Neuronal stem cell (in vitro differentiated cells): ENCODE measurements around the gene MTTP.

Experiments
- DNase-seq: peaks from one replicate; pipeline ENCODE4 v3.0.0-alpha.2; 2013; ENCODE audit warnings: low spot score
- H2AFZ ChIP-seq: one replicate; pipeline ENCODE4 v1.6.1; 2013; ENCODE audit warnings: mild to moderate bottlenecking, low read length, inconsistent platforms
- H2AK5ac ChIP-seq: 2 replicates; pipeline ENCODE4 v1.6.1; 2013; ENCODE audit warnings: low read depth, mild to moderate bottlenecking, inconsistent platforms, low read length, moderate library complexity, mixed read lengths
- H2BK120ac ChIP-seq: 2 replicates; pipeline ENCODE4 v1.6.1; 2013; ENCODE audit warnings: low read depth, mild to moderate bottlenecking, inconsistent platforms, low read length, moderate library complexity, mixed read lengths
- H2BK12ac ChIP-seq: one replicate; pipeline ENCODE4 v1.6.1; 2013; ENCODE audit warnings: low read length, inconsistent platforms
- H2BK15ac ChIP-seq: 2 replicates; pipeline ENCODE4 v1.6.1; 2013; ENCODE audit warnings: mild to moderate bottlenecking, low read length, inconsistent platforms, mixed read lengths
- H2BK5ac ChIP-seq: one replicate; pipeline ENCODE4 v1.6.1; 2013; ENCODE audit warnings: inconsistent platforms, mild to moderate bottlenecking, low read length, moderate library complexity
- H3K14ac ChIP-seq: one replicate; pipeline ENCODE4 v1.6.1; 2013; ENCODE audit warnings: low read length, inconsistent platforms
- H3K18ac ChIP-seq: 2 replicates; pipeline ENCODE4 v1.6.1; 2013; ENCODE audit warnings: low read length, inconsistent platforms
- H3K23ac ChIP-seq: 2 replicates; pipeline ENCODE4 v1.6.1; 2013; ENCODE audit warnings: low read depth, mild to moderate bottlenecking, mixed read lengths, low read length, inconsistent platforms; ENCODE audit not compliant: poor library complexity
- H3K27ac ChIP-seq: replicated peaks from 3 replicates; pipeline ENCODE4 v1.5.1; 2013; ENCODE audit warnings: low read length, inconsistent platforms
- H3K27me3 ChIP-seq, 3 experiments: 2 replicates each; pipeline ENCODE4 v1.6.1; 2013; ENCODE audit warnings: low read length in 3 of 3, mild to moderate bottlenecking in 2 of 3, inconsistent platforms in 1 of 3, low read depth in 1 of 3, mixed read lengths in 1 of 3, moderate library complexity in 1 of 3; ENCODE audit not compliant: control insufficient read depth in 3 of 3, insufficient read depth in 3 of 3
- H3K36me3 ChIP-seq, 2 donors: replicated peaks in 1 of 2; 2 replicates each; pipeline ENCODE4 v1.6.1; 2013; ENCODE audit warnings: low read length in 2 of 2; ENCODE audit not compliant: control insufficient read depth in 2 of 2, insufficient read depth in 2 of 2
- H3K4ac ChIP-seq: 2 replicates; pipeline ENCODE4 v1.6.1; 2013; ENCODE audit warnings: inconsistent platforms, mild to moderate bottlenecking, low read length, moderate library complexity
- H3K4me1 ChIP-seq, 2 donors: 1 replicate in 1 of 2; 2 replicates in 1 of 2; pipeline ENCODE4 v1.6.1; 2013; ENCODE audit warnings: low read length in 2 of 2, low read depth in 1 of 2; ENCODE audit not compliant: control insufficient read depth in 2 of 2, insufficient read depth in 1 of 2
- H3K4me2 ChIP-seq: one replicate; pipeline ENCODE4 v1.6.1; 2013; ENCODE audit warnings: mild to moderate bottlenecking, low read length, inconsistent platforms; ENCODE audit not compliant: insufficient read depth, poor library complexity, severe bottlenecking
- H3K4me3 ChIP-seq, 2 donors: 2 replicates each; pipeline ENCODE4 v1.5.1; 2013; ENCODE audit warnings: low read length in 2 of 2, mild to moderate bottlenecking in 2 of 2, inconsistent platforms in 1 of 2, moderate library complexity in 1 of 2
- H3K79me1 ChIP-seq: one replicate; pipeline ENCODE4 v1.6.1; 2013; ENCODE audit warnings: low read depth, mild to moderate bottlenecking, inconsistent platforms, low read length, moderate library complexity
- H3K9ac ChIP-seq: one replicate; pipeline ENCODE4 v1.6.1; 2013; ENCODE audit warnings: mild to moderate bottlenecking, low read depth, low read length, inconsistent platforms; ENCODE audit not compliant: poor library complexity
- H3K9me3 ChIP-seq, 2 donors: replicated peaks in 1 of 2; 2 replicates each; pipeline versions ENCODE3 to v1.6.1; 2013; ENCODE audit warnings: low read length in 2 of 2, mild to moderate bottlenecking in 2 of 2, inconsistent platforms in 1 of 2, low read depth in 1 of 2, mixed read lengths in 1 of 2, moderate library complexity in 1 of 2; ENCODE audit not compliant: control insufficient read depth in 2 of 2, insufficient read depth in 1 of 2
- H4K8ac ChIP-seq: one replicate; pipeline ENCODE4 v1.6.1; 2013; ENCODE audit warnings: low read depth, mild to moderate bottlenecking, inconsistent platforms, low read length, moderate library complexity
- H4K91ac ChIP-seq: one replicate; pipeline ENCODE4 v1.6.1; 2013; ENCODE audit warnings: low read length, low read depth, mild to moderate bottlenecking, inconsistent platforms; ENCODE audit not compliant: poor library complexity
- WGBS, 2 donors: extraction: QIAGEN DNeasy Blood & Tissue Kit; methylation state at CpG; one replicate each; pipeline ENCODE4 v1.1.7; 2013; ENCODE audit warnings: missing lambda C conversion rate in 2 of 2, mixed read lengths in 1 of 2; ENCODE audit not compliant: insufficient read length in 2 of 2, insufficient replicate concordance in 1 of 2; ENCODE audit errors: extremely low coverage in 2 of 2; 5-methylcytosine and 5-hydroxymethylcytosine counted together

The MTTP gene

GRCh38 chr4:99586322-99586721, 11.7 kb downstream of the MTTP start:
- no peak overlapping the region for H3K18ac ChIP-seq
- no peak overlapping the region for H2BK120ac ChIP-seq
- no peak overlapping the region for H4K8ac ChIP-seq
- no CpG with 5 or more reads among the region's 2 CpGs for WGBS, 2 donors
- H3K23ac ChIP-seq = no peak overlapping the region
- no peak overlapping the region for H2BK12ac ChIP-seq
- no peaks in the 10 kb centered on the region for H3K4me1 ChIP-seq
- no peaks in the 10 kb centered on the region for H3K27me3 ChIP-seq
- no peak overlapping the region for H2AFZ ChIP-seq
- H2BK15ac ChIP-seq = no peak overlapping the region
- no peaks in the 10 kb centered on the region for H3K79me1 ChIP-seq
- H3K36me3 ChIP-seq = peaks cover 0 to 36% of the 10 kb centered on the region in 2 donors
- no peak overlapping the region for H3K27ac ChIP-seq
- H3K4me2 ChIP-seq = no peak overlapping the region
- no peak overlapping the region for H3K9ac ChIP-seq
- no peaks in the 10 kb centered on the region for H3K9me3 ChIP-seq
- no peak for DNase-seq
- no peak overlapping the region for H2AK5ac ChIP-seq
- no peak overlapping the region for H4K91ac ChIP-seq
- H3K4me3 ChIP-seq = no peak overlapping the region
- H3K4ac ChIP-seq = no peak overlapping the region
- no peak overlapping the region for H2BK5ac ChIP-seq
- H3K14ac ChIP-seq = no peak overlapping the region

DNA sequence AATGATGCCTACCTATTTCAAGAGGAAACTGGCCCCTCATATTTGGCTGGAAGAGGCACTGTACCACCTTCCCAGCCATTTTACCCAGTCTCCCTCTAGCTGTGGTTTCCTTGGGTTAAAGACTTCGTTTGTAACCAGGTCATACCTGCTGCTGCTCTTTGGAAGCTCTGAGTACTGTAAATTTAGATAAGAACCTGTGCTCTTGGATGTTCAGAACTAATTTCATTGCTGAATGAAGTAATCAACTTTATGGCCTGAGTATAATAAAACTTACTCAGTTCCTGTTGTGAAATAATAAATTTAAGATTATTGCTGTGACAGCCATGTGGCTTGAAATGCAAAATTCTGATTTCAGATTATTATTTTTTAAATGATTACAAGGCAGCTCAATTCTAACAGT, 12.2 kb downstream of the MTTP start:
- no CpG with 5 or more reads among the region's 1 CpG for WGBS, 2 donors
- no peak overlapping the region for H2BK120ac ChIP-seq
- no peak overlapping the region for H3K23ac ChIP-seq
- H4K8ac ChIP-seq = no peak overlapping the region
- no peak overlapping the region for H2BK5ac ChIP-seq
- H3K27me3 ChIP-seq = no peaks in the 10 kb centered on the region
- H2AFZ ChIP-seq = no peak overlapping the region
- H3K4me1 ChIP-seq = no peaks in the 10 kb centered on the region
- H3K4me3 ChIP-seq = no peak overlapping the region
- H2BK12ac ChIP-seq = no peak overlapping the region
- no peak overlapping the region for H3K4me2 ChIP-seq
- H4K91ac ChIP-seq = no peak overlapping the region
- no peak overlapping the region for H3K27ac ChIP-seq
- no peak overlapping the region for H3K9ac ChIP-seq
- no peaks in the 10 kb centered on the region for H3K79me1 ChIP-seq
- H3K36me3 ChIP-seq = peaks cover 0 to 39% of the 10 kb centered on the region in 2 donors
- no peaks in the 10 kb centered on the region for H3K9me3 ChIP-seq
- no peak overlapping the region for H3K18ac ChIP-seq
- no peak overlapping the region for H3K14ac ChIP-seq
- DNase-seq = no peak
- no peak overlapping the region for H2AK5ac ChIP-seq
- no peak overlapping the region for H2BK15ac ChIP-seq
- no peak overlapping the region for H3K4ac ChIP-seq

DNA sequence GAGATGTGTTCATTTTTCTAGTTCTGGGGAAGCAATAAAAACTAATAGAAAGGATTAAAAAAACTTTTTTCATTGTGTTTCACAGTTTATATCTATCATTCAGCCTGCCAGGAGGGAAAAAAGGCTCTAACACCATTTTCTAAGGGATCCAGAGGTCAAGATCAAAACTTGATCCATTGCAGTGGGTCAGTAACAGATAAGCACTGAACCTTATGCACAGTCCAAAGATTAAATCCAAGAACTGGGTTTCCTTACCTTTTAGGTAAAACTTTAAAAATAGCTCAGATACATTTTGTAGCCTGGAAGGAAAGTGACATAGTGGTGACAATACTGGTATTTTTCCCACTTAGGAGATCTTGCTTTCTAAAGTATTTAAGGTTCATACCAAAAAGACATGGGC, 12.7 kb downstream of the MTTP start:
- no peak overlapping the region for H2AFZ ChIP-seq
- H3K27ac ChIP-seq = no peak overlapping the region
- no peak overlapping the region for H2BK120ac ChIP-seq
- H3K23ac ChIP-seq = no peak overlapping the region
- H4K91ac ChIP-seq = no peak overlapping the region
- H3K18ac ChIP-seq = no peak overlapping the region
- H3K4me3 ChIP-seq = no peak overlapping the region
- no peaks in the 10 kb centered on the region for H3K79me1 ChIP-seq
- no peak overlapping the region for H2BK5ac ChIP-seq
- no peak overlapping the region for H2AK5ac ChIP-seq
- no peak overlapping the region for H2BK12ac ChIP-seq
- H3K4me2 ChIP-seq = no peak overlapping the region
- no peak overlapping the region for H3K4ac ChIP-seq
- no peaks in the 10 kb centered on the region for H3K4me1 ChIP-seq
- DNase-seq = no peak
- H3K27me3 ChIP-seq = no peaks in the 10 kb centered on the region
- no peak overlapping the region for H3K14ac ChIP-seq
- no peaks in the 10 kb centered on the region for H3K9me3 ChIP-seq
- no peak overlapping the region for H4K8ac ChIP-seq
- peaks cover 0 to 38% of the 10 kb centered on the region in 2 donors for H3K36me3 ChIP-seq
- H2BK15ac ChIP-seq = no peak overlapping the region
- H3K9ac ChIP-seq = no peak overlapping the region

- Histone ChIP-seq H3K27ac (no peak overlapping the region), H2BK15ac (no peak overlapping the region), H3K9ac (no peak overlapping the region), H2BK5ac (no peak overlapping the region), H3K23ac (no peak overlapping the region), H3K18ac (no peak overlapping the region), H4K8ac (no peak overlapping the region), H3K79me1 (no peaks in the 10 kb centered on the region), H2BK120ac (no peak overlapping the region), H3K4ac (no peak overlapping the region), H3K4me1 (no peaks in the 10 kb centered on the region), H2BK12ac (no peak overlapping the region), H4K91ac (no peak overlapping the region), H3K14ac (no peak overlapping the region), H2AK5ac (no peak overlapping the region), H3K36me3 (peaks cover 0 to 37% of the 10 kb centered on the region in 2 donors), H3K27me3 (no peaks in the 10 kb centered on the region), H2AFZ (no peak overlapping the region), H3K4me3 (no peak overlapping the region), H3K4me2 (no peak overlapping the region), H3K9me3 (no peaks in the 10 kb centered on the region)
- no peak for DNase-seq
- no CpG with 5 or more reads among the region's 1 CpG for WGBS, 2 donors
These were observed 13.2 kb downstream of the MTTP start for GRCh38 chr4:99587803-99588202.
